Testis (tissue), 2 donors: ENCODE results near the gene SLC25A21.

ENCODE experiments used
- CTCF ChIP-seq, 3 experiments: fragments of 450-650 bp in 2 of 3; fragments of 200-600 bp in 1 of 3; sonication (generic) in 1 of 3; IDR thresholded peaks; one replicate each; pipeline ENCODE4 v1.5.1; 2016 to 2019; ENCODE audit warnings: antibody characterized with exemption in 3 of 3, mild to moderate bottlenecking in 2 of 3, moderate library complexity in 1 of 3
- POLR2A ChIP-seq: fragments of 450-650 bp; IDR thresholded peaks from one replicate; pipeline ENCODE4 v1.6.1; 2017; ENCODE audit warnings: antibody characterized with exemption, mild to moderate bottlenecking, moderate library complexity

DNA sequence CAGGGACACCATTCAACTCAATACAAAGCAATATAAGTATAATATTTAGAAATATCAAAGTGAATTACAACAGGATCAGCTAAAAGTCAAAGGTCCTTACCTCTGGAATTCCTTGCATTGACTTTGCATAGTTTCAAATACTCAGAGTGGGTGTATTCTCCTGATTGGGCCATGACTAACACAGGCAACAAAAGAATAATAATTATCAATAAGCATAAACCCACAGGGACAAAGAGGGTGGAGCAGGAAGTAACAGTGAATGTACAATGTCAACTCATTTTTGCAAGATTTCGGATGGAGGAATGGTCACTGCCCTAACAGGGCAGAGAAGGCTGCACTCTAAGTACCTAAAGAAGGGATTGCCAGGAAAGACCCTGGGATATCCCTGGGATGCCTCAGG lies 303.3 kb downstream of the SLC25A21 start:
- TF ChIP-seq CTCF (IDR thresholded peaks at IDR 0.05) = no peak
- no peak for TF ChIP-seq POLR2A
